GM18508 (cell line): ENCODE results near the gene CACNA1C.

Experiments
- ATAC-seq: cut with Tn5 transposase; IDR thresholded peaks from one replicate; pipeline ENCODE4 v1.9.1; 2021; ENCODE audit warnings: moderate number of reproducible peaks; ENCODE audit not compliant: insufficient read depth, unreplicated experiment

The CACNA1C gene

DNA sequence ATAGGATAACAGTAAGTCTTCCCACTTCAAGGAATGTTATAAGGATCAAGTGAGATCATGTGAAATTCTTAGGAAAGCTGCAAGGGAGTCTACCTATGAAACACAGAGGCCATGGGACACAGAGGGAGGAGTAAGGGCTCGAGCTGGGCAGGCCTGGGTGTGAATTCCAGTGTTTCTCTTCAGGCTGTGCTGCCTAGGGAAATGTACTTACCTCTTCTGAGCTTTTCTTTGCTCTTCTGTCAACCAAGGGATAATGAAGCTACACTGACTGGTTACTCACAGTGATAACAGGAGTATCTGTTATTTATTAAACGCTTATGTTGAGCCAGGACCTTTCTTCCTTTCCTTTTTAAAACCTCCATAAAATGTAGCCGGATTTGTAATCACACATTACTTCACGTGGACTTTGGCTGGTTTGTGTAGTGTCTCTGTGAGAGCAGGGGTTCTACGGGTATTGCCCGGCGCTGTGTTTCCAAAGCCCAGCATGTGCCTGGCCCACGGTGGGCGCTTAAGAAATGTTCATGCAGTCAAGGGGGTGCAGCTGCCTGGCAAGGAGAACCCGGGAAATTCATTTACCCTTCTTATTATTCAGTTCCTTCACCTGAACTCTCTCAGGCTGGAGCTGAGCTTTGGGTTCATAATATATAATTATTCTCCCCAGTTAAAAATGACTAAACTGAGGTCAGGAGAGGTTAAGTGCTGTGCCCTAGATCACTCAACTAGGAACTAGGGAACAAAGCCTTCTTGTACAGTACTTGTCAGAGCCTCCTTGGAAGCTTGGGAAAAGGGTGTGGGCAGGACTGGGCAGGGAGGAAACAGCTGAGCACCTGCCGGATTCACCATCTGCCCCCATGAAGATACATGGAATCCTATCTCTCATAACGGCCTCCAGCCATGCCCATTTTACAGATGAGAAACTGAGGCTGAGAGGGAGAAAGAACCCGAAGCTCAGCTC lies 214.2 kb downstream of the CACNA1C start:
- no peak for ATAC-seq

DNA sequence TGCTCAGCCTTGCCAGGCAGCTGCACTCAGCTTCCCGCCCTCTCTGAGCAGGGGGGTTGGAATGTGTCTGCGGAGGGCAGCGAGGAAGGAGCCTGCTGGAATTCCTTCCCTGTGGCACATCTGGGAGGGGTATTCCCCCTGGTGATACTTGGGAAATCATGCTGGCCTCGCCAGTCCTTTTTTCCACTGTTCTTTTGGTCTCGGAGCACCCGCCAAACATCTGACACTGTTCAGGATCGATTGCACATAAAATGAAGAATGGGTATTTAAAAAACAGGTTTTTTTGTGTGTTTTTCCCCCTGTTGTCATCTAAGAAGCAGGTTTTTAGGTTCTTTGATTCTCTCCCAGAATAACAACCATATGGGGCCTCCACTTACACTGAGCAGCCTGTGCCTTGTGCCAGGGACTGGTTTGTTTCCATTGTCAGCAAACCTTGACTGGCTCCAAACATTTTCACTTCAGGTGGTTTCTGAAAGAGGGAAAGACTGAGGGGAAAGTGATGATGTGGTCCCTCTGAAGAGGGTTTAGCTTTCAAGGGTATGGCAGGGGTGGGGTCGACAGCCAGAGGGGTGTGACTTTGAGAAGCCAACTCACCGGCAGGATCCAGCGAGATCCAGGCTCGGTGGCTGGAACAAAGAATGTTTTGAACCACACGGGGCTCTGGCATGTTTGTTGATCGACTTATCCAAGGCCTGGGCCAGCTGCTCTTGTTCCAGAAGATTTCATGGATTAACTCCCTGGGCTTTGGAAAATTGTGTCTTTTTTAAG lies 215.1 kb downstream of the CACNA1C start:
- no peak for ATAC-seq

DNA sequence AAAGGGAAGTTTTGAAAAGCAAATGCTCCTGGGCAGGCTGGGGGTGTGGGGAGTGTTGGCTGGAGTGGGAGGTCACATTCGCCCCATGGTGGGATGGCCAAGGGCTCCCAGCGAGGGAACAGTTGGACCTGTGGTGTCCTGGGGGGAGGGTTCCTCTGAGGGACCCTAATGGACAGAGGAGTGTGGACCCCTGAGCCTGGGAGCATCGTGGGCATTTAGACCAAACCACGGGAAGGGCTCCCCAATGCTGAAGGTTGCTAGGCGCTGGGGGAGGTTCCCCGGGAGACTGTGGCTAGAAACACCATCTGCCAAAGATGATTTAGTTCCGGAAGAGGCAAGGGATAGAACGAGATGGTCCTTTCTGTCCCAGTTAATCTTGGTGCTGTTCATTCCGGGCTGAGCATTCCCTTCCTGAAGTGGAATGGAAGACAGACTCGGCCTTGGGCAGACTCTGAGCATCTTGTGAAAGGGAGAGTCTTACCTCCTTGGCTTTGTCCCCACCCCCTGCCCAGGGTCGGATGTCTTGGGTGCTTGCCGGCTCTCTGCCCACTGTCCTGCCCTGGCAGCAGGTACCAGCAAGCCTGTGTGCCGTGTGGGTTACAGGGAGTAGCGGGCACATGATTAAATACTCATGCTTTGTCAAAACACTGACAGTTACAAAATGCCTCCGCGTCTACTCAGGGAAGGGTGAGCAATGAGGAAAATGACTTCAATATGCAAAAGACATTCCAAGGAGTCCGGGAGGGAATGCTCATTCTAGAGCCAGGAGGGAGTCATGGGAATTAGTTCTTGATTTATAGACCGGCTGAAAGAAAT lies 215.9 kb downstream of the CACNA1C start:
- no peak for ATAC-seq

DNA sequence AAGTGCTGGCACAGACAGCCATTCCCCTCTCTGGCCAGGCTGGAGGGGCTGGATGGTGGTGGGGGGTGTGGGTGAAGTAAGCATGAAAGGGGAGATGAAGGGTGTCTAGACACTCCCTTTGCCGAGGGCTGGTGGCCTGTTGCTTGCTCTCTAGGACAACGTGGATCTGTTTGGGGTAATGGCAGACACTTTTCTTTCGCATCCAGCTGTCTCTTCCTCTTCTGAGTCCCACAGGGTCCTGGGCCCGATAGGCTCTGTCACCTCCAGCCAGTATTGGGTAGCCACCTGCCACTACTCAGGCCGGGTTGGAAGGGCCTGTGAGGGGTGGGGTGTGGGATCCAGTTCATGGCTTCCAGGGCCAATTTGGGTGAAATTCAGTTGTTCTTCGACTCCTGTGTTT lies 218.1 kb downstream of the CACNA1C start:
- no peak for ATAC-seq

DNA sequence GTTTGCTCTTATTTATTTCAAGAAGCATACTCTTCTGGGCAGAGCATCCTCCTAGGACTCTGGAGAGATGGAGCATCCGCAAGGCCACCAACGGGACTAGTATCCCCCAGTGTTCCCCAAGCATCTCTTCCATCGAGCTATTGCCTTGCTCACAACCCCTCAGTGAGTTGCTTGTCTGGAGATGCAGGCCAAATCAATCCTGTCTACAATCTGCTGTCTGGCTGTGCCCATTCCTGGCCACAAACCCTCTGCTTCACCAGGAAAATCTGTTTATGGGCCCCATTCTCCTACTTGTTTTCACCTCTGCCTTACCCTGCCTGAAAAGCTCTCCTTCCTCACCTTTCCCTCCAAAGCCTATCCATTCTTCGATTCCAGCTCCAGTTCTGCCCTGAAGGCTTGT lies 219.2 kb downstream of the CACNA1C start:
- ATAC-seq: no peak

DNA sequence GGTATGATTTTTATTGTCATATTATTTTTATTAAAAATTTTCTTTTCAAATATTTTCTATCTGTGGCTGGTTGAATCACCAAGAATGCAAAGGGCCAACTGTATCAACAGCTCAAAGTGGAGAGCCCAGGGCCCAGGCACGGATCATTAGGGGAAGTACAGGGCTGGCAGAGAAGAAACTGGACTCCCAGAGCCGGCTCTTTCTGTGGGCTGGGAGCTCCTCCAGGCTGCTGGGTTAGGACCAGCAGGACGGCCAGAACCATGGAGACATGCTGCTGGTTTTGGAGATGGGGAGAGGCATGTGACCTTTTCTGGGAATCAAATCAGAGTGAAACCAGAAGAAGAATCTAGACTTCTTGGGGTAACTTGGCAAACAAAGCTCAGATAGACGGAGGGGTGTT lies 220.5 kb downstream of the CACNA1C start:
- no peak for ATAC-seq

DNA sequence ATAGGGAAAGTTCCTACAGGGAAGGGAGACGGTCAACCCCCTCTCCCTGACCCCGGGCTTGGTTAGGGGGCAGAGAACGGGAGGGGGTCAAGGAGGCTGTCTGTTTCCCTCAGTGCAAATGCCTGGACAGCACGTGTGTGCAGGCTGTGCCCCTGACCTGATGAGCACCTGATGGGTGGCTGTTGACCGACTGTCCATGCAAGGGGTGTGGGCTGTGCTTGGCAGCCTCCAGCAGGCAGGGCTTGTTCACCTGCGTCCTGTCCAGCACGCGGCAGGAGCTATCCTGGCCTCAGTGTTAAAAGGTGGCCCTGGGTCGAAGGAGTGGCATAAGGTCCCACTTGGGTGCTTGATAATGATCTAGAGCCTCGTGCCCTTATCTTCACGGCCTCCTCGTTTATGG lies 221.0 kb downstream of the CACNA1C start:
- no peak for ATAC-seq

DNA sequence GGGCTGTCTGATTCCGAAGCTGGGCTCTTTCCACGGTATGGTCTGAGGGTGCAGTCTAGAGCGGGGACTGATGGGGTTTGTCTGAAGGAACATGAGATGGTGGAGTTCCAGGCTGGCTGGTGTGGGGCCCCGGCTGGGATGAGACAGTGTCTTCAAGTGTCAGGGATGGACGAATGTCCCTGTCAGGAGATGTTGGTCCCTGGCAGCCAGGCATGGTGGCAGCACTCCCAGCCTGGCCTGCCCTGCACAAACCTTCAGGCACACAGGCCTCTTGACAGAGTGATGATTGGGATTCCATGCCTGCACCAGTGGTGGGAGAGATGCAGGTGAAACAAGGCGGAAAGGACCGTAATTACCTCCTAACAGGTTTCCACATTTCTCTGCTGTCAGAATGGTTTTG lies 221.9 kb downstream of the CACNA1C start:
- ATAC-seq: no peak

DNA sequence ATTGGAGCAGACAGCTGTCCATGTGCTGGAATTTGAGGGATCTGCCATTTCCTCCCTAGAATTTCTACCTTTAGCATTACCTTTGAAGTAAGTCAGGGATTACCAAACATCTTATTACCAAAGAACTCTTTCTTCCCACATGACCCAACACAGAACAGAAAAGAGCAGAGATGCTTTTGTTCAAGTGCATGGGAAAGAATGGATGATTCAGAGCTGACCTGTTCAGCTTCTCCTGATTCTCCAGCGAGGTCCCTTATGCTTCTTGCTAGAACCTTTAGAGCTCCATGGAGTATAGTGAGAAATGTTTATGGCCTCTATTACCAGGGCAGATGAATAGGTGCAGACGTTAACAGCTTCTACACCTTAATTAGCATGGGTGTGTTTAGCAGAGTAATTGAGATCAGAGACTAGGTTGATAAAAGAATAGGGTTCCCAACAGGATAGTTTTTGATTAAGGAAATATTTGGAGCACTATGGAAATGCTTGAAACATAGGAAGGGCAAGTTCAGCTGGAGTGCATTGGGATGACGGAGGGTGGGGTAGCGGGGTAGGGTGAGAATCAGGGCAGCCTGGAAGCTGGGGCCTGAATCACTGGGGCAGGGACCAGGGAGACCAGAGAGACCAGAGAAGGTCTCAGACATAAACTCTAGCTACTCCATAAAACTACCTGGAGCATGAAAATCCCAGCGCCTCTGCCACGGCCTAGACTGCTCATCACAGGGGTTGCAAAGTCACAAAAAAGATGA lies 223.7 kb downstream of the CACNA1C start:
- ATAC-seq: no peak

DNA sequence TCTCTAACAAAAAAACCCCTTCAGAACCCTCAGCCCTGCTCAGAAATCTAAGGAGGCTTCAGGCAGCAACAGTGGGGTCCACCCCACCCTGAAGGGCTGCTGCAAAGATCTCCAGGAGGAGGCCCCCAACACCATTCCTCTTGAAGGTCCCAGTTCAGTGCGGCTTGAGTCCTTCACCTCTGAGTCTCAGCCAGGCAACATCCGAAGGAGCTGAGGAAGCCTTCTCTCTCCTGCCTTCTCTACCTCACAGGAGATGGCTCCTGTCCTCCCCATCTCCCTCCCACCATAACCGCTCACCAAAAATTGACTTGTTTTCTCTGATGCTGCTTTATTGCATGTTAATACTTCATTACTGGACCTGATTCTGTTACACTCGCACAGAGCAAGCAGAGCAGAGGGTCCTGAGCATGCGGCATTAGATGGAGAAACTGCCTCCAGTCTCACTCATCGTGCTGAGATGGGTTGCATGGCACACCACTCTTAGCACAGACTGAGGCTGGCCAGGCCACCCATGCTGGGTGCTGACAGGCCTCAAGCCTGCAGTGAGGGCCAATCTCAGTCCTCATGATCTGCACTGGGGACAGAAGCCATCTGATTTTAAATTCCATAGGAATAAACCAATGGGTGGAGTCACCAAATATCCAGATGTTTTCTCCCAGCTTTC lies 224.8 kb downstream of the CACNA1C start:
- ATAC-seq: no peak

DNA sequence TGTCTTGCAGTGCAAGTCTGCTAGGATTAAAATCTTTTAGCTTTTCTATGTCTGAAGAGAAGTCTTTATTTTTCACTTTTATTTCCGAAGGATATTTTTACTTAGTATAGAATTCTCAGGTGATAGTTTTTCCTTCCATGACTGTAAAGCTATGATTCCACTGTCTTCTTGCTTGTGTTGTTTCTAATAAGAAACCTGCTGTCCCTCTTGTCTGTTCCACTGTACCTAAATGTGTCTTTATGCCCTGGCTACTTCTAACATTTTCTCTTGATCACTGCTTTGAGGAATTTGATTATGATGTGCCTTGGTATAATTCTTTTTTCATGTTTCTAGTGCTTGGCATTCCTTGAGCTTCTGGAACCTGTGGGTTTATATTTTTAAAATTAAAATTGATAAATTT lies 228.7 kb downstream of the CACNA1C start:
- ATAC-seq: no peak

DNA sequence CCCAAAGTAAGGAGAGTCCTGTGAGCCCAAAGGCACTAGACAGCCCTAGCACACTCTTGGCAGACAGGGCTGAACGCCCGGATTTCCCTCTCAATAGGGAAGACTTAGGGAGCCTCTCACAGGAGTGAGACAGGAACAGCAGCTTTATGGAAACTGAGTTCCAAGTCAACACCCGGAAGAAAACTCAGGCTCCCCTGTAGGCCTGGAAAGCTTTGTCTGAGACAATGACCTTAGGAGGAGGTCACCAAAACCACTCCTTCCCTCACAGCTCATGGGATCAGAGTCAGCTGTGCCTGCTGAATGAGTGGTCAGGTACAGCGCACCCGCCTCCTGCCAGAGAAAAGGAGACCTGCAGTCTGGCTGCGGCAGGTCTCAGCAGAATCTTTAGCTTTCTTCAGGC lies 229.5 kb downstream of the CACNA1C start:
- ATAC-seq: no peak

DNA sequence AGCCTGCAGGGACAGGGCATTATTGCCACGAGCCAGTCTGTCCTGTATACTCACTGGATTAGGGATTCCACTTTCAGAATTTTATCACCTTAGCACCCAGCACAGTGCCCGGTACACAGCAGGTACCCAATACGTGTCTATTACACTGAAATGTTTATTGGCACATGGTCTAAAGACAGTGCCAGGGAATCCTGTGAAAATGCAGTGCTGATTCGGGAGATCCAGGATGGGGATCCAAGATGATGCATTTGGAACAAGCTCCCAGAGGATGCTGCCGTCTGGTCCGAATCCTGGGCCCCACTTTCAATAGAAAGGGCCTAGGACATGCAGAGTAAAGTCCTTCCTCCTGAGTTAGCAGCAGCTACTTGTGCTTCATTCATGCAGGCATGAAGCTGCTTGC lies 230.7 kb downstream of the CACNA1C start:
- no peak for ATAC-seq

DNA sequence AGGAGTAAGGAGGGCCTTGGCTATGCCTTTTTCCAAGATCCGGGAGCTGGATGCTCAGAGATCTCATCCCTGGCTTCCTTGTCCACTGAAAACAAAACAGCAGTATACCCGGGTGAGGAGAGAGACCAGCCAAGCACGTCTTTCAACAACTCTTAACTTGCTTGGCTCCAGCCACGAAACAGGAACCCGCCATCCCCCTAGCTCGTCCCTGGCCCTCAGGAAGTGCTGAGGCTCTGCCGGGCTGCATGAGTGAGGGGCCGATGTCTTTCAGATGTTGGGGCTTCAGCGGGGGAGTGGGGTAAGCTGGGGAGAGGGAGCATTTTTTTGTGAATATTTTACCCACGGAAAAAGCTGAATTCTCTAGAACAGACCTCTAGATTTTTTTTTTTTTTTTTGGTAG lies 231.1 kb downstream of the CACNA1C start:
- ATAC-seq: no peak

DNA sequence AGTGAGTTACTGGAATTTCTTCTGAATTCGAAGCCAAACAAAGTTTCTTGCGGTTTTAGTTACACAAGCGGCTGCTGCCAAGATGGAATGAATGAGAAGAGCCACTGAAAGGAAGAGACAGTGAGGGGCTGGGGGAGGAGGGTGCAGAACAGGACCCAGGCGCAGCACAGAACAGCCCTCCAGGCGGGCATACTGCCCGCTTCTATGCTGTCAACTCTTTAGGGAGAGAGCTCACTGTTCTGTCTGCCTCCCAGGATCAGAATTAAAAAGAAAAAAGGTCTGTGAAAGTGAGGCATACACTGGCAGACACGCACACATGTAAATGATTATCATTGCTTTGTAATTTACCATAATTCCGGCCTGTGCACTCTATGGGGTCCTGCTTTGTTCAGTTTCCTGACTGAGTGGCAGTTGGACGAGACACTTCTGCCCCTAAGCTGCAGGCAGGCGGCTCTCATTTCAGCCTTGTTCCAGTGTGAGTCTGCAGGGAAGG lies 231.6 kb downstream of the CACNA1C start:
- no peak for ATAC-seq

DNA sequence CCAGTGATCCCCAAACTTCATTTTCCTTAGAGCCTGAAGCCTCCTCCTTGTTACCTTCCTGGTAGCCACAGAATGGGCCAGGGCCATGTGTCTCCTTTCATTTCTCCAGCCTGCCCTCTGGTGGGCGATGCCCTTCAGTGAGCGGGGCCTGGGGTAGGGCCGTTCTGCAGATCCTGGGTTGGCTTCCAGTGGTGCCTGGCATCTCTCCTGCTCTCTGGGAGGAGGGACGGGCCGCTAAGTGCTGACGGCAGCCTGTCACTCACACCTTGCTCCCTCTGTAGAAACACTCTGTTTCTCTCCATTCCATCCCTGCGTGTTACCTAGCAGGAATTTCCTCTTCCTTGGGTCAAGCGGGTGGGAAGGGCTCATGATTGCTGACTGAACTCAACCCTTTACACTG lies 232.1 kb downstream of the CACNA1C start:
- ATAC-seq: no peak

DNA sequence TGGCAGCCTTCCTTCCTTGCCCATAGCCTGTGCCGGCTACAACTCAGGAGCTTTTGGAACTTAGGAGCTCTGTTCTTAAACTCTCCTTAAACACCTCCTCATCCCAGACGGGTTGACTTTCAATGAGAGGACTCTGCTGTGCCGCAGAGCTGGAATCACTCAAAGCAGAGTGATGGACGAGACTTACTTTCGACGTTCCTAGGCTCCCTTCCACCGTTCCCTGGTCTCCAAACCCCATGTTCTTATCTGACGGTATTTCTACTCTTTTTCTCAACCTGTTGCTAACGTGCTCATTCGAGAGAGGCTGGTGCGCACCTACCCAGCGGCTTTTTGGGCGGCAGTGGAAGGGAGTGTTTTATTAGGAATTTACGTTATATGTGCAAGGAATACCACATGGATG lies 232.7 kb downstream of the CACNA1C start:
- ATAC-seq: no peak

DNA sequence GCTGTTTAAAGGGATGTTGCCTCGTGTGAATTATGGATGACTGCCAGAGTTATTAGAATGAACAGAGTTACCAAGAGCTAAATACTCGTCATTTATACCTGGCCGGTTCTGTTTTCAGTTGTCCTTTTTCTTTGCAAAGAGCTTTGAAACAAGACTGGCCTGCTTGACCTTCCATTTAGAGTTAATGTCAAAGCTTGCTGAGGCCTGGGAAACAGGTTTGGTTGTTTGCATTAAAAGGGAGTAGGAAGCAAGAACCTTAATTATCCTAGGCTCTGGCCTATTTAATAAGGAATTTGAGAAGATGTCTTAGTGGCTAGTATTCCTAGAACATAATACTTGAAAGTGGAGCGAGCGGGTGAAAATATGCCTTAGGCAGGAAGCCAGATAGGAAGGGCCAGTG lies 233.3 kb downstream of the CACNA1C start:
- ATAC-seq: no peak

DNA sequence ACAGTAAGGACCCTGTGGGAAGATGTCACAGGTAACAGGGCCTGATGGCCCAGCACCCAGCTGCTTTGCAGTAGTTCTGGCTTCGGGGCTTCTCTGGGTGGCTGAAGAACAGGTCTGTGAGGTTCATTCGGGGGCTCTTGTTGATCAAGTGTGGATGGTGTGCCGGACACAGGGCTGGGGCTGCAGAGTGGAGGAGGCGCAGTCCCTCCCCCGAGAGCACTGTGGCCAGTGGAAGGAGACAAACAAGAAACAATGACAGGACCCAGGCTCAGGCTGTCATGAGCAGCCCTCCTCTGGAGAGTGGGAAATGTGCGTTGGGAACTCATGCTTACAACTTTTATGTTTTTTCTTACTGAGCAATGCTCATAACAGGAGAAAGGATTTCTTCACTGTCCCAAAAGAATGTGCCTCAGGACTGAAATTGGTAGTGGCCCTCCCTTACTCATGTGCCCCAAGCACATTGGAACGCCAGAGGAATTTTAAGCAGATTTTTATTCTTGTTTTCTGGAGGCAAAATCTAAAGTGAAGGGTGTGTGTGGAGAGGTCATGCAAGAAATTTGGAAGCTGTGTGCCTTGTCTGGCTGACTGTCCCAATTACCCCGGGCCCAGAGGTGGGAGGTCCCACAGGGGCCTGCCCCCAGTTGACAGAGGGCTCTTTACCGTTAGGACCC lies 233.8 kb downstream of the CACNA1C start:
- no peak for ATAC-seq
